Activated T-helper 1 cell treated with anti-CD3 and anti-CD28 coated beads, Interleukin-12 subunit alpha, Interleukin-12 subunit beta, Interleukin-2, Interleukin-4 antibody, amounts not matched to agents 30 ng/mL and 10 ng/mL and 1 ng/mL, durations not matched to agents 14 hours and 24 hours and 36 hours (primary cell): ENCODE data around the gene ROCK1. TPM values are rescaled to one million over a fixed set of nuclear protein-coding genes. Genes with fewer than 3 reads are reported as not detected.

ENCODE experiments used
- DNase-seq: peaks from one replicate; pipeline ENCODE4 v3.0.0; 2021; ENCODE audit warnings: low spot score
- H3K27ac Mint-ChIP-seq: one replicate; pipeline ENCODE4 v1.8.0; 2021; ENCODE audit warnings: mild to moderate bottlenecking, mixed read lengths
- H3K27me3 Mint-ChIP-seq: one replicate; pipeline ENCODE4 v1.8.0; 2022; ENCODE audit warnings: mild to moderate bottlenecking, moderate library complexity, mixed read lengths; ENCODE audit not compliant: insufficient read depth
- H3K36me3 Mint-ChIP-seq: one replicate; pipeline ENCODE4 v1.8.0; 2021; ENCODE audit warnings: low read depth, mixed read lengths
- H3K4me1 Mint-ChIP-seq: one replicate; pipeline ENCODE4 v1.8.0; 2021; ENCODE audit warnings: low read depth, mixed read lengths
- H3K4me3 Mint-ChIP-seq: one replicate; pipeline ENCODE4 v1.8.0; 2021; ENCODE audit warnings: mild to moderate bottlenecking, moderate library complexity, mixed read lengths
- H3K9me3 Mint-ChIP-seq: one replicate; pipeline ENCODE4 v1.8.0; 2021; ENCODE audit warnings: mixed read lengths
- intact Hi-C: fragments of 100-400 bp; cut with micrococcal nuclease; formaldehyde crosslinking; loops from one replicate; pipeline ENCODE4 v1.15.1; 2024
- total RNA-seq: library from RNA; stranded (reverse); gene quantifications from 2 replicates; pipeline ENCODE4 v1.2.3, GENCODE V29; 2022

The ROCK1 gene
- total RNA-seq, 1 donor from 2014 or later, result 58.6 TPM

DNA sequence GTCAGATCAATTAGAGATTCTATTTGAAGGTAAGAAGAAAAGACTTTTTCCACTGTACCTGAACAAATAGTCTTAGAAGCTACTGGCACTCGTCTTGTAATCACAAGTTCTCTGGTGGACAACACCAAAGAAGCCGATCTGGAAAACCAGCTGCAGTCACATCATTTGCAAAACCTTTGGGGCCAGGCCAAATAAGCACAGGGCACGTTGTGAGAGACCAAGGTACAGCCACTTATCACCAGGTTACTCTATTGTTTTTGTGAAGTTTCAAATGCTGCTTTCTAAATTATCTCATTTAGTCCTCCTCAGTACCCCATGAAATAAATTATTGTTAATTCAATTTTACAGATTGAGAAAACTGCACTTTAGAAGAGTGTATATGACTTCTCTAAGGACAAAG, 18.5 kb downstream of the ROCK1 start:
- intact Hi-C loops, result no loop called here
- H3K27ac Mint-ChIP-seq, result no peak overlapping the region
- peaks cover 20% of the 10 kb centered on the region for H3K4me1 Mint-ChIP-seq
- H3K4me3 Mint-ChIP-seq, result no peak overlapping the region
- peaks cover 6% of the 10 kb centered on the region for H3K9me3 Mint-ChIP-seq
- DNase-seq, result no peak
- H3K27me3 Mint-ChIP-seq, result no peaks in the 10 kb centered on the region
- H3K36me3 Mint-ChIP-seq, result peaks cover 14% of the 10 kb centered on the region

GRCh38 chr18:21090680-21091079, 20.9 kb downstream of the ROCK1 start:
- no peaks in the 10 kb centered on the region for H3K27me3 Mint-ChIP-seq
- H3K4me1 Mint-ChIP-seq, result peaks cover 28% of the 10 kb centered on the region
- DNase-seq, result no peak
- intact Hi-C loops, result no loop called here
- peaks cover 12% of the 10 kb centered on the region for H3K36me3 Mint-ChIP-seq
- H3K27ac Mint-ChIP-seq, result no peak overlapping the region
- peaks cover 6% of the 10 kb centered on the region for H3K9me3 Mint-ChIP-seq
- no peak overlapping the region for H3K4me3 Mint-ChIP-seq

GRCh38 chr18:21085579-21086166, 25.9 kb downstream of the ROCK1 start:
- Mint-ChIP-seq H3K27me3 (no peaks in the 10 kb centered on the region), H3K27ac (no peak overlapping the region), H3K4me3 (no peak overlapping the region), H3K9me3 (peaks cover 22% of the 10 kb centered on the region), H3K4me1 (peaks cover 51% of the 10 kb centered on the region), H3K36me3 (peaks cover 3% of the 10 kb centered on the region)
- DNase-seq, result no peak
- intact Hi-C loops, result no loop called here

GRCh38 chr18:21084511-21085078, 27.0 kb downstream of the ROCK1 start:
- Mint-ChIP-seq H3K36me3 (peaks cover 4% of the 10 kb centered on the region), H3K27me3 (no peaks in the 10 kb centered on the region), H3K4me1 (peaks cover 48% of the 10 kb centered on the region), H3K4me3 (no peak overlapping the region), H3K9me3 (peaks cover 22% of the 10 kb centered on the region), H3K27ac (no peak overlapping the region)
- intact Hi-C loops, result no loop called here
- DNase-seq, result no peak

GRCh38 chr18:21083017-21083416, 28.6 kb downstream of the ROCK1 start:
- Mint-ChIP-seq H3K4me1 (peaks cover 52% of the 10 kb centered on the region), H3K36me3 (peaks cover 4% of the 10 kb centered on the region), H3K9me3 (peaks cover 22% of the 10 kb centered on the region), H3K4me3 (no peak overlapping the region), H3K27me3 (no peaks in the 10 kb centered on the region), H3K27ac (no peak overlapping the region)
- intact Hi-C loops, result no loop called here
- DNase-seq, result no peak

GRCh38 chr18:21081426-21081825, 30.2 kb downstream of the ROCK1 start:
- Mint-ChIP-seq H3K4me1 (peaks cover 40% of the 10 kb centered on the region), H3K27me3 (no peaks in the 10 kb centered on the region), H3K27ac (no peak overlapping the region), H3K36me3 (peaks cover 4% of the 10 kb centered on the region), H3K4me3 (no peak overlapping the region), H3K9me3 (peaks cover 22% of the 10 kb centered on the region)
- intact Hi-C loops, result no loop called here
- DNase-seq, result no peak

DNA sequence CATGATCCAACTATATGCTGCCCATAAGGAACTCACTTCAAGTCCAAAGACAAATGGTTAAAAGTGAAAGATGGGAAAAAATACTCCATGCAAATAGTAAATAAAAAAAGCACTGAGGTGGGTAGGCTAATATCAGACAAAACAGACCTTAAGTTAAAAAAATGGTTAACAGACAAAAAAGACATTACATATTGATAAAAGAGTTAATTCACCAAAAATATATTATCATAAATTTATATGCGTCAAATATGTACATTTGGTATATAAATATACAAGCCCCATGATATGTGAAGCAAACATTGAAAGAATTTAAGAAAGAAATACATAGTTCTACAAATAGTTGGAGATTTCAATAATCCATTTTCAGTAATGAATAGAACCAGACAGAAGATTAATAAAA, 31.0 kb downstream of the ROCK1 start:
- Mint-ChIP-seq H3K9me3 (peaks cover 22% of the 10 kb centered on the region), H3K27me3 (no peaks in the 10 kb centered on the region), H3K36me3 (peaks cover 4% of the 10 kb centered on the region), H3K4me1 (peaks cover 36% of the 10 kb centered on the region), H3K4me3 (no peak overlapping the region), H3K27ac (no peak overlapping the region)
- intact Hi-C loops, result no loop called here
- DNase-seq, result no peak

DNA sequence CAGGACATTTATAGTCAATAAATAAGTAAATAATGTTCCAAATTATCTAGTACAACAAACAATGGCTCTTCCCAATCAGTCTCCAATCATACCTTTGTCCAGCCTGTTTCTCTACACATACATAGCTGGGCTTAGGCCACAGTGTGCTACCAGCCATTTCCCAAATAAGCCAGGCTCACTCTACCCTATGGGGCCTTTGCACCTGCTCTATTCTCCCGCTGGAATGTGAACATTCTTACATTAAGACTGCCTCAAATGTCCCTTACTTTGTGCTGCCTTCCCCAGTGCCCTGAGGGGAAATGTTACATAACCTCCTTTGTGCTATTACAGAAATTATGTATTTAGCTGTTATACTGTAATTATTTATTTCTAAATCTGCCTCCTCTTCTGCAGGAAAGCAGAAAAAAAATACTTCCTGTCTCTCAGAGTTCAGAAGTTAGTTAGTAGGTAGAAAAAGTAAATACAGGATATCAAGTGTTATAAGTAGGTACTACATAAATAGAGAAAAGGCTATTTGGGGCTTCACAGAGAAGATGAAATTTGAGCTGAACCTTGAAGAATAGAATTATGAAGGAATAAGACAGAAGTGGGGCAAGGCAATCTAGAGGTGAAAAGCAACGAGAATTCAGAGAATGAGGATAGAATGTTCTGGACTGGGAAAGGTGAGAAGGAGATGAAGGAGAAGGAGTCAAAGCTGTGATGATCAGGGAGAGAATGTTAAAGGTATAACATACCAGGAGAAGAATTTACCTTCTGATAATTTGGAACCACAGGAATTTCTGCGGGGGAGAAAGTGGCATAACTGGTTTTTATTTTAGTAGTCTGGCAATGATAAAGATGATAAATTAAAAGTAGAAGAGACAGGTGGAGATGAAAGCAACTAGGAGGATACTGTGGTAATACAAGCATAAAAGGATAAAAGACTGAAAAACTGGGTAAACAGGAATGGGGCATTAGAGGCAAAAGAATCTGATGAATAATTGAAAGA, 37.0 kb downstream of the ROCK1 start:
- no peak for DNase-seq
- intact Hi-C loops, result no loop called here
- no peak overlapping the region for H3K4me3 Mint-ChIP-seq
- no peaks in the 10 kb centered on the region for H3K36me3 Mint-ChIP-seq
- no peaks in the 10 kb centered on the region for H3K27me3 Mint-ChIP-seq
- no peak overlapping the region for H3K27ac Mint-ChIP-seq
- no peaks in the 10 kb centered on the region for H3K9me3 Mint-ChIP-seq
- H3K4me1 Mint-ChIP-seq, result peaks cover 39% of the 10 kb centered on the region

DNA sequence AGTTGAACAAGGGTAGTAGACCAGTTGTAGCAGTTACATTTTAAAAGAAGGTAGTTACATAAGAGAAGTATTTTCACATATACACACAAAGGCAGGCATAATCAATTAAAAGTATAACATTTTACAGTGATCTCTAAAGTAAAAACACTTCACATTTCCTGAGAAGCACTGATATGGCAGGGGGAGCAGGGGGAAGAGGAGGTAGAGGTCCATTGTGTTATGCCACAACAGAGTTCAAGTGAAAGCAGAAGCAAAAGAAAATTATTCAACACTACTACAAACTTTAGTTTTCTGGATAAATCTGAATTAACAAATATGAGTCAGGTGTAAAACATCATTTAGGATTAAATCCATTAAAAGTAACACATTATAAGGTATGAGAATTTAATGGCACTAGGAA, 38.4 kb downstream of the ROCK1 start:
- no peak overlapping the region for H3K27ac Mint-ChIP-seq
- no peak overlapping the region for H3K4me3 Mint-ChIP-seq
- intact Hi-C loops, result no loop called here
- no peaks in the 10 kb centered on the region for H3K9me3 Mint-ChIP-seq
- no peak for DNase-seq
- peaks cover 3% of the 10 kb centered on the region for H3K36me3 Mint-ChIP-seq
- no peaks in the 10 kb centered on the region for H3K27me3 Mint-ChIP-seq
- H3K4me1 Mint-ChIP-seq, result peaks cover 33% of the 10 kb centered on the region

DNA sequence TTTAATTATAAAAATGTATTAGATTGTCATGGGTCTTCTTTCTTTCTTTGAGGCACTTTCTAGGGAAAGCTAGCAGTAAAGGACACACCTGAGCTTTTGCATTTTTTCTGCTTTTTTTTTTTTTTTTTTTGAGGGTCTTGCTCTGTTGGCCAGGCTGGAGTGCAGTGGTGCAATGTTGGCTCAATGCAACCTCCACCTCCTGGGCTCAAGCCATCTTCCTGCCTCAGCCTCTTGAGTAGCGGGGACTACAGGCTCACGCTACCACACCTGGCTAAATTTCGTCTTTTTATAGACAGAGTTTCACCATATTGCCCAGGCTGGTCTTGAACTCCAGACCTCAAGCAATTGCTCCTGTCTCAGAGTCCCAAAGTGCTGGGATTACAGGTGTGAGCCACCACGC, 40.5 kb downstream of the ROCK1 start:
- Mint-ChIP-seq H3K4me1 (peaks cover 33% of the 10 kb centered on the region), H3K4me3 (no peak overlapping the region), H3K9me3 (no peaks in the 10 kb centered on the region), H3K36me3 (peaks cover 3% of the 10 kb centered on the region), H3K27ac (no peak overlapping the region), H3K27me3 (no peaks in the 10 kb centered on the region)
- intact Hi-C loops, result no loop called here
- no peak for DNase-seq

GRCh38 chr18:21069468-21069867, 42.1 kb downstream of the ROCK1 start:
- Mint-ChIP-seq H3K4me1 (peaks cover 22% of the 10 kb centered on the region), H3K4me3 (no peak overlapping the region), H3K9me3 (no peaks in the 10 kb centered on the region), H3K36me3 (peaks cover 5% of the 10 kb centered on the region), H3K27ac (no peak overlapping the region), H3K27me3 (no peaks in the 10 kb centered on the region)
- no peak for DNase-seq
- intact Hi-C loops, result loop anchor here (5.0 kb wide), 1 partner anchor 43 kb away; the partner anchor contains the start of gene ROCK1

DNA sequence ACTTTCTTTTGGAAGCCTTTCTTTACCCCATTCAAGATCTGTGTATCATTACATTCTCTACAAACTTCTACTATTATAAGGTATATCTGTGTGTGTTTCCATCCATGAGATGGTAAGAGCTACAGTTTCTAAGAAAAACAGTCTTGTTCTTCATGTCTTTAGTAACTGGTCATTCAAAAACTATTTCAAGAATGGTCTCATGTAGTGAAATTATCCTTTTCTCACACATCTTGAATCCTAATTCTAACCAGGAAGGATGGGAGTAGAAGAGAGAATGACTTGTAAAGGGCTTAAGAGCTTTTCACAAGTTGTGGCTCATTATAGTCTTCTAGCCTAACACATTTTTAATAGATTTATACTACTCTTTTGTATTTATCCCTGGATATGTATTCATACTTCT, 47.3 kb downstream of the ROCK1 start:
- H3K27me3 Mint-ChIP-seq, result no peaks in the 10 kb centered on the region
- H3K36me3 Mint-ChIP-seq, result peaks cover 7% of the 10 kb centered on the region
- no peak overlapping the region for H3K27ac Mint-ChIP-seq
- H3K9me3 Mint-ChIP-seq, result no peaks in the 10 kb centered on the region
- no peak overlapping the region for H3K4me3 Mint-ChIP-seq
- intact Hi-C loops, result no loop called here
- H3K4me1 Mint-ChIP-seq, result peaks cover 13% of the 10 kb centered on the region
- no peak for DNase-seq

DNA sequence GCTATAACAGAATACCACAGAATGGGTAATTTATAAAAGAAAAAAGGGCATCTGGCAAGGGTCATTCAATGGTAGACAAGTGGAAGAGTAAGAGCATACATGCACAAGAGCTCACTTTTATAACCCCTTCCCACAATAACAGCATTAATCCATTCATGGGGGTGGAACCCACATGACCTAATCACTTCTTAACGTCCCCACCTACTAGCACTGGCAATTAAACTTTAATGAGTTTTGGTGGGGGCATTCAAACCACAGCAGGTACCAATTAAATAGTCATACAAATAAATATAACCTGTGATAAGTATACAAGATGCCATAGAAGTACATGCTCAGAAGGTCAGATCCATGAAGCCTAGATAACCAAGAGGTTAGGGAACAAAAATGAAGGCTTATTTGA, 48.6 kb downstream of the ROCK1 start:
- intact Hi-C loops, result no loop called here
- peaks cover 4% of the 10 kb centered on the region for H3K36me3 Mint-ChIP-seq
- H3K27me3 Mint-ChIP-seq, result no peaks in the 10 kb centered on the region
- H3K4me3 Mint-ChIP-seq, result no peak overlapping the region
- no peaks in the 10 kb centered on the region for H3K9me3 Mint-ChIP-seq
- no peak overlapping the region for H3K27ac Mint-ChIP-seq
- H3K4me1 Mint-ChIP-seq, result peaks cover 13% of the 10 kb centered on the region
- DNase-seq, result no peak
